ENCODE results near the gene PKHD1. TPM values are rescaled to one million over a fixed set of nuclear protein-coding genes. Genes with fewer than 3 reads are reported as not detected.

PKHD1 gene
- total and polyA plus RNA-seq, 12 donors = 0.03 to 0.22 (median 0.09) TPM; not detected in 3

GRCh38 chr6:52041134-52041533 lies 46.3 kb downstream of the PKHD1 start:
- H3K9me3 ChIP-seq (replicated peaks in 1 of 3) = no peaks in the 10 kb centered on the region
- no peaks in the 10 kb centered on the region for H3K4me1 ChIP-seq (replicated peaks in 1 of 2)
- no peak for DNase-seq
- H3K36me3 ChIP-seq (replicated peaks in 1 of 2) = no peaks in the 10 kb centered on the region
- H3K4me3 ChIP-seq = no peak overlapping the region
- TF ChIP-seq POLR2A (IDR thresholded peaks at IDR 0.05) = no peak
- TF ChIP-seq CTCF (IDR thresholded peaks at IDR 0.05) = no peak
- intact Hi-C loops (cut with DNase I) = no loop called here
- no peak overlapping the region for H3K27ac ChIP-seq
- no peaks in the 10 kb centered on the region for H3K27me3 ChIP-seq

- Histone ChIP-seq H3K27me3 (no peaks in the 10 kb centered on the region), H3K27ac (no peak overlapping the region), H3K9me3 (replicated peaks in 1 of 3) (no peaks in the 10 kb centered on the region), H3K4me3 (no peak overlapping the region), H3K4me1 (replicated peaks in 1 of 2) (no peaks in the 10 kb centered on the region), H3K36me3 (replicated peaks in 1 of 2) (no peaks in the 10 kb centered on the region)
- intact Hi-C loops (cut with DNase I) = loop anchor here in 1 of 2 donors (10.0 kb wide), 1 partner anchor 173 kb away; no protein-coding TSS in a partner anchor
- TF ChIP-seq POLR2A (IDR thresholded peaks at IDR 0.05) (no peak), CTCF (IDR thresholded peaks at IDR 0.05) (no peak)
- WGBS, 4 donors = 47 to 63% (median 54%) methylated on average over 2 of the region's 2 CpGs
- no peak for DNase-seq
Measured at GRCh38 chr6:52027699-52028098, 59.7 kb downstream of the PKHD1 start.

- intact Hi-C loops (cut with DNase I) = loop anchor here (5.0 to 10.0 kb wide), 2 partner anchors 167 to 170 kb away; no protein-coding TSS in a partner anchor
- no peak for DNase-seq
- H3K27me3 ChIP-seq = no peaks in the 10 kb centered on the region
- no peaks in the 10 kb centered on the region for H3K36me3 ChIP-seq (replicated peaks in 1 of 2)
- TF ChIP-seq POLR2A (IDR thresholded peaks at IDR 0.05) = no peak
- no peak for TF ChIP-seq CTCF (IDR thresholded peaks at IDR 0.05)
- 73 to 86% (median 81%) methylated on average over 12 of the region's 12 CpGs for WGBS, 4 donors
- H3K4me3 ChIP-seq = no peak overlapping the region
- H3K4me1 ChIP-seq (replicated peaks in 1 of 2) = no peaks in the 10 kb centered on the region
- no peaks in the 10 kb centered on the region for H3K9me3 ChIP-seq (replicated peaks in 1 of 3)
- no peak overlapping the region for H3K27ac ChIP-seq
Measured at GRCh38 chr6:52024451-52025068, 62.9 kb downstream of the PKHD1 start.

- TF ChIP-seq CTCF (IDR thresholded peaks at IDR 0.05) (no peak), POLR2A (IDR thresholded peaks at IDR 0.05) (no peak)
- 62 to 64% (median 63%) methylated on average over 3 of the region's 3 CpGs for WGBS, 4 donors
- H3K27me3 ChIP-seq = no peaks in the 10 kb centered on the region
- intact Hi-C loops (cut with DNase I) = loop anchor here (5.0 to 10.0 kb wide), 2 partner anchors 165 to 168 kb away; no protein-coding TSS in a partner anchor
- no peaks in the 10 kb centered on the region for H3K36me3 ChIP-seq (replicated peaks in 1 of 2)
- H3K4me1 ChIP-seq (replicated peaks in 1 of 2) = no peaks in the 10 kb centered on the region
- no peaks in the 10 kb centered on the region for H3K9me3 ChIP-seq (replicated peaks in 1 of 3)
- DNase-seq = no peak
- no peak overlapping the region for H3K4me3 ChIP-seq
- no peak overlapping the region for H3K27ac ChIP-seq
Measured at GRCh38 chr6:52022675-52023074, 64.7 kb downstream of the PKHD1 start.

Data from adrenal gland (tissue), 12 donors.